ENCODE results near the gene MICAL3.

GRCh38 chr22:18024956-18025720 lies 777 bp upstream of the MICAL3 start:
- TF ChIP-seq POLR2A (IDR thresholded peaks at IDR 0.05) (no peak), CTCF (IDR thresholded peaks at IDR 0.05) (no peak), POLR2AphosphoS5 (IDR thresholded peaks at IDR 0.05) (no peak)

Measured in suprapubic skin (tissue), 4 donors.